ENCODE data around the gene TBC1D9. TPM values are rescaled to one million over a fixed set of nuclear protein-coding genes. Genes with fewer than 3 reads are reported as not detected.

TBC1D9 gene
- polyA plus RNA-seq, 3 donors: 13.6 to 33.5 (median 21.0) TPM

GRCh38 chr4:140661550-140661949 is 94.6 kb downstream of the TBC1D9 start:
- H3K9me3 Mint-ChIP-seq: peaks cover 0 to 4% (median 0%) of the 10 kb centered on the region in 7 donors
- H3K4me1 Mint-ChIP-seq: peaks cover 5% of the 10 kb centered on the region
- Histone ChIP-seq H3K4me3 (replicated peaks in 1 of 3; ENCODE audit: low read depth in 2 of 3, low read length in 3 of 3) (no peak overlapping the region), H4K20me1 (ENCODE audit: insufficient read depth, low read length) (peaks cover 30% of the 10 kb centered on the region), H3K79me2 (ENCODE audit: insufficient read depth, low read length) (no peaks in the 10 kb centered on the region), H3K9ac (ENCODE audit: insufficient read depth, low read length, poor library complexity, severe bottlenecking) (no peak overlapping the region), H3K4me1 (ENCODE audit: control insufficient read depth in 1 of 2, insufficient read depth in 2 of 2, low read length in 2 of 2) (no peaks in the 10 kb centered on the region), H3K9me3 (replicated peaks in 1 of 2; ENCODE audit: control insufficient read depth in 1 of 2, insufficient read depth in 1 of 2, low read length in 2 of 2) (no peaks in the 10 kb centered on the region), H3K36me3 (replicated peaks in 1 of 2; ENCODE audit: control insufficient read depth in 1 of 2, insufficient read depth in 2 of 2, low read length in 2 of 2) (peaks cover 58 to 97% of the 10 kb centered on the region in 2 donors), H3K27ac (ENCODE audit: low read depth in 1 of 2, low read length in 2 of 2) (no peak overlapping the region), H3K27me3 (ENCODE audit: control insufficient read depth in 2 of 2, insufficient read depth in 2 of 2, low read length in 2 of 2) (no peaks in the 10 kb centered on the region), H3K4me2 (replicated peaks; ENCODE audit: extremely low read depth, low read length, poor library complexity, severe bottlenecking) (no peak overlapping the region), H2AFZ (ENCODE audit: insufficient read depth, low read depth, low read length, poor library complexity, severe bottlenecking) (no peak overlapping the region)
- intact Hi-C loops (cut with micrococcal nuclease): no loop called here
- no peak overlapping the region for H3K4me3 Mint-ChIP-seq
- H3K36me3 Mint-ChIP-seq: peaks cover 77 to 89% of the 10 kb centered on the region in 2 donors
- no peak for TF ChIP-seq CTCF (IDR thresholded peaks at IDR 0.05)
- DNase-seq: no peak
- H3K27me3 Mint-ChIP-seq (ENCODE audit: low read depth in 3 of 3): no peaks in the 10 kb centered on the region
- no CpG with 5 or more reads among the region's 1 CpG for WGBS (ENCODE audit: insufficient coverage)
- peak overlapping the region in 1 of 7 donors; percentile 24 for H3K27ac Mint-ChIP-seq

GRCh38 chr4:140659943-140660700 is 96.1 kb downstream of the TBC1D9 start:
- WGBS (ENCODE audit: insufficient coverage): 100% methylated on average over 1 of the region's 6 CpGs
- Mint-ChIP-seq H3K4me3 (no peak overlapping the region), H3K36me3 (peaks cover 85 to 89% of the 10 kb centered on the region in 2 donors), H3K27ac (no peak overlapping the region), H3K4me1 (peaks cover 5% of the 10 kb centered on the region), H3K9me3 (peaks cover 0 to 2% (median 0%) of the 10 kb centered on the region in 7 donors), H3K27me3 (ENCODE audit: low read depth in 3 of 3) (no peaks in the 10 kb centered on the region)
- no peaks in the 10 kb centered on the region for H3K4me1 ChIP-seq (ENCODE audit: control insufficient read depth in 1 of 2, insufficient read depth in 2 of 2, low read length in 2 of 2)
- H3K27ac ChIP-seq (ENCODE audit: low read depth in 1 of 2, low read length in 2 of 2): no peak overlapping the region
- intact Hi-C loops (cut with micrococcal nuclease): no loop called here
- H3K79me2 ChIP-seq (ENCODE audit: insufficient read depth, low read length): no peaks in the 10 kb centered on the region
- DNase-seq: peak in 1 of 3 donors; percentile 24
- H2AFZ ChIP-seq (ENCODE audit: insufficient read depth, low read depth, low read length, poor library complexity, severe bottlenecking): no peak overlapping the region
- H3K4me2 ChIP-seq (replicated peaks; ENCODE audit: extremely low read depth, low read length, poor library complexity, severe bottlenecking): no peak overlapping the region
- no peaks in the 10 kb centered on the region for H3K27me3 ChIP-seq (ENCODE audit: control insufficient read depth in 2 of 2, insufficient read depth in 2 of 2, low read length in 2 of 2)
- no peaks in the 10 kb centered on the region for H3K9me3 ChIP-seq (replicated peaks in 1 of 2; ENCODE audit: control insufficient read depth in 1 of 2, insufficient read depth in 1 of 2, low read length in 2 of 2)
- H3K9ac ChIP-seq (ENCODE audit: insufficient read depth, low read length, poor library complexity, severe bottlenecking): no peak overlapping the region
- peaks cover 38% of the 10 kb centered on the region for H4K20me1 ChIP-seq (ENCODE audit: insufficient read depth, low read length)
- no peak overlapping the region for H3K4me3 ChIP-seq (replicated peaks in 1 of 3; ENCODE audit: low read depth in 2 of 3, low read length in 3 of 3)
- peaks cover 67 to 99% of the 10 kb centered on the region in 2 donors for H3K36me3 ChIP-seq (replicated peaks in 1 of 2; ENCODE audit: control insufficient read depth in 1 of 2, insufficient read depth in 2 of 2, low read length in 2 of 2)
- TF ChIP-seq CTCF (IDR thresholded peaks at IDR 0.05): no peak

Measured in CD14-positive monocyte (primary cell).